ENCODE measurements around the gene AATF.

The AATF gene

DNA sequence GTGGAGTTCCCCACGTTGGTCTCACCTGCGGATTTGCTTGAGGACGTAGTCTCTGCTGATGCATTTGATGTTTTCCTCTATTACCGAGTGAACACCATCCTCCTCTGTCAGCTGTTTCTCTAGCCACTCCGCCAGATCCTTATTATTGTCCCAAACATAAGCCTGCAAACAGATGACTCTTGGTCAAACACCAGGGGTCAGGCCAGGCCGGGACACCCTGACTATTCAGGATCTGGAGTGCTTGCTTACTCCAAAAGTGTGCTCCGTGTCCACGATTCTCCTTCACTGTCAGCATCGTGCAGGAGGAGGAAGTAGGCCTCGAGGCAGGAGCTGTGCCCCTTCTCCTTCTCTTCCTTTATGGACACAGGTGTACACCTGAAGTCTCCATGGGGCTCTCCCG is 140.2 kb downstream of the AATF start:
- Histone ChIP-seq H3K36me3 (ENCODE audit: insufficient read depth, low read length) (peaks cover 24% of the 10 kb centered on the region), H3K9me3 (ENCODE audit: low read length) (no peaks in the 10 kb centered on the region), H3K4me3 (ENCODE audit: low read depth in 1 of 2, low read length in 2 of 2) (no peak overlapping the region), H3K4me1 (ENCODE audit: insufficient read depth, low read length) (peaks cover 25% of the 10 kb centered on the region), H3K27me3 (ENCODE audit: control insufficient read depth in 1 of 2, insufficient read depth in 2 of 2, low read length in 2 of 2) (no peaks in the 10 kb centered on the region), H3K9ac (ENCODE audit: low read length) (no peak overlapping the region), H3K27ac (ENCODE audit: low read depth, low read length) (no peak overlapping the region)

DNA sequence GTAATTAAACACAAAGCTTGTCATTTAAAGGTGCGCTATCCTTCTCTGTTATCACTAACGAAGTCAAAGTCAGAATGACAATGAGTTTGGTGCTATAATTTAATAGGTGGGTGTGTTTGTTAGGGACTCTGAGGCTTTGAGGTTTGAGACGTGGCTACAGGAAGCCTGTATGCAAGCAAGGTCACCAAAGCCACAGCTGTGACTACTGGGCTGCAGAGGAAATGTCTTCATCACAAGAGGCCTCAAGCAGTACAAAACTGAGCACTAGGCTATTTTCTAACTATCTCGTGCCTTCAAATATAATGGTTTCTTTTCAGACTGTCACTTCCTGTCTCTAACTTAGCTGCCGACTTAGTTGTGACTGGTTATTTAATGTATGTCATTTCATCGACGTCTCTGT is 141.2 kb downstream of the AATF start:
- H3K27me3 ChIP-seq (ENCODE audit: control insufficient read depth in 1 of 2, insufficient read depth in 2 of 2, low read length in 2 of 2): no peaks in the 10 kb centered on the region
- H3K9me3 ChIP-seq (ENCODE audit: low read length): no peaks in the 10 kb centered on the region
- peaks cover 21% of the 10 kb centered on the region for H3K36me3 ChIP-seq (ENCODE audit: insufficient read depth, low read length)
- H3K4me3 ChIP-seq (ENCODE audit: low read depth in 1 of 2, low read length in 2 of 2): no peak overlapping the region
- H3K9ac ChIP-seq (ENCODE audit: low read length): no peak overlapping the region
- no peak overlapping the region for H3K27ac ChIP-seq (ENCODE audit: low read depth, low read length)
- H3K4me1 ChIP-seq (ENCODE audit: insufficient read depth, low read length): peaks cover 31% of the 10 kb centered on the region

DNA sequence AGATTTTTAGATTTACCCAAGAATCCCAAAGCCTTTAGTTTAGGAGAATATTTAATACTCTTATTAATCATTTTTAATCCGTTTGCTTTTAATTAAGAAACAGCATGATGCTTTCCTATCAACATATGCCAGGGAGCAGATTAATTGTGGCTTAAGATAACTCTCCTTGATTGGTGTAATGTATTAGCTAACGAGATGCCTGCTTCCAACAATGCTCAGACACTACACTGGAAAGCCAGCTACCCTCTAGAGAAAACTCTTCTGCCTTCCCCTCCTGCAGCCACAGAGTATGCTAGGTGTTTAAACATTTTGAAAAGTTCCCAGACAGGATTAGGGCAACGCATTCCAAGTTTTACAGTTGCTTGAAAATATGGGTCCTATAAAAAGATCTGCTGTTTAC is 142.2 kb downstream of the AATF start:
- Histone ChIP-seq H3K36me3 (ENCODE audit: insufficient read depth, low read length) (peaks cover 21% of the 10 kb centered on the region), H3K4me1 (ENCODE audit: insufficient read depth, low read length) (peaks cover 31% of the 10 kb centered on the region), H3K4me3 (ENCODE audit: low read depth in 1 of 2, low read length in 2 of 2) (no peak overlapping the region), H3K27me3 (ENCODE audit: control insufficient read depth in 1 of 2, insufficient read depth in 2 of 2, low read length in 2 of 2) (no peaks in the 10 kb centered on the region), H3K27ac (ENCODE audit: low read depth, low read length) (no peak overlapping the region), H3K9ac (ENCODE audit: low read length) (no peak overlapping the region), H3K9me3 (ENCODE audit: low read length) (no peaks in the 10 kb centered on the region)

DNA sequence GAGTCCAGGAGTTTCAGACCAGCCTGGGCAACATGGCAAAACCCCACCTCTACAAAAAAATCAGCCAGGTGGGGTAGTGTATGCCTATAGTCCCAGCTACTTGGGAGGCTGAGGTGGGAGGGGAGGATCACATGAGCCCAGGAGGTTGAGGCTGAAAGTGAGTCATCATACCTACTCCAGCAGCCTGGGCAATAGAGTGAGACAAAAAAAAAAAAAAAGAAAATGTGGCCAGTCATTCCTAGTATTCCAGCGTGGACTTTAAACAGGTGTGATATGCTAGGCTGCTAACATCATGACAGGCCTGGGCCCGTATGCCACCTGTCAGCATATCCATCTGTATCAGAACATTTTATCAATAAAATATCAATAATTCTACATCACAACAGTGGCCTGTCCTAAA is 143.3 kb downstream of the AATF start:
- Histone ChIP-seq H3K27me3 (ENCODE audit: control insufficient read depth in 1 of 2, insufficient read depth in 2 of 2, low read length in 2 of 2) (no peaks in the 10 kb centered on the region), H3K27ac (ENCODE audit: low read depth, low read length) (no peak overlapping the region), H3K4me1 (ENCODE audit: insufficient read depth, low read length) (peaks cover 31% of the 10 kb centered on the region), H3K9me3 (ENCODE audit: low read length) (no peaks in the 10 kb centered on the region), H3K4me3 (ENCODE audit: low read depth in 1 of 2, low read length in 2 of 2) (no peak overlapping the region), H3K36me3 (ENCODE audit: insufficient read depth, low read length) (peaks cover 19% of the 10 kb centered on the region), H3K9ac (ENCODE audit: low read length) (no peak overlapping the region)

DNA sequence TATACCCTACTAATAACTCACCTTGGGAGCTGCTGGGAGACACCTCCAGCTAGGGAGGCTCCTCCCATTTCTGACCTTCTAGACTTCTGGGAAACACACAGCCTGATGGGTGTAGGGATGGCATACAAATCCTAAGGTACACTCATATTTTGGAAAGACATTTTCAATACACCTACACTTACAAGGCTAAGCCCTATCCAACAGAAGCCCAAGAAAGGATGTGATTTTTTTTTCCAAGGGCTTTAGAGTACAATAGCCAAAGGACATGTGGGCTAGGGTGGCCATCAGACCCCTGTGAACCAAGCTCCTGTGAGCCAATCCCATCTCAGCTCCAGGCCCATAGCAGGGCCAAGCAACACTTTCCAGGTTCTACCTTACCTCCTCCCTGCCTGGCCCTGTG is 143.9 kb downstream of the AATF start:
- Histone ChIP-seq H3K4me1 (ENCODE audit: insufficient read depth, low read length) (peaks cover 31% of the 10 kb centered on the region), H3K9ac (ENCODE audit: low read length) (no peak overlapping the region), H3K4me3 (ENCODE audit: low read depth in 1 of 2, low read length in 2 of 2) (no peak overlapping the region), H3K27me3 (ENCODE audit: control insufficient read depth in 1 of 2, insufficient read depth in 2 of 2, low read length in 2 of 2) (no peaks in the 10 kb centered on the region), H3K27ac (ENCODE audit: low read depth, low read length) (no peak overlapping the region), H3K9me3 (ENCODE audit: low read length) (no peaks in the 10 kb centered on the region), H3K36me3 (ENCODE audit: insufficient read depth, low read length) (peaks cover 21% of the 10 kb centered on the region)

DNA sequence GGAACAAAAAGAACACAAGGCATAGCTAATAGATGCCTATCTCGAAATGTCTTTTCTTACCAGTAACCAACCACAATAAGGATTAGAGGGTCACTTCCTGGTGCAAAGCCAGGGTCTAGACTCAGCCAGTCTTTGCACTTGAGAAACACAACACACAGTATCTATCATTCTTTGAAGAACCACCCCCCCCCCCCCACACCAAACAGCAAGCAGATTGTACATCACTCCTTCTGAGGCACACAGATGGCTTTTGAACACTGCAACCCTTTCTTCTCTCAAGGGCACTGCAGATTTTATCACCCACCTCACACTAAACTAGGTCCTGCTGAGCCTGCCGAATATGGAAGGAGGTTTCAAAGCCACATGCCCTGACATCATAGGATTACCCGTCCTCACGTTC is 145.6 kb downstream of the AATF start:
- no peak overlapping the region for H3K27ac ChIP-seq (ENCODE audit: low read depth, low read length)
- peaks cover 29% of the 10 kb centered on the region for H3K4me1 ChIP-seq (ENCODE audit: insufficient read depth, low read length)
- H3K27me3 ChIP-seq (ENCODE audit: control insufficient read depth in 1 of 2, insufficient read depth in 2 of 2, low read length in 2 of 2): no peaks in the 10 kb centered on the region
- no peak overlapping the region for H3K4me3 ChIP-seq (ENCODE audit: low read depth in 1 of 2, low read length in 2 of 2)
- peaks cover 20% of the 10 kb centered on the region for H3K36me3 ChIP-seq (ENCODE audit: insufficient read depth, low read length)
- H3K9me3 ChIP-seq (ENCODE audit: low read length): no peaks in the 10 kb centered on the region
- no peak overlapping the region for H3K9ac ChIP-seq (ENCODE audit: low read length)

DNA sequence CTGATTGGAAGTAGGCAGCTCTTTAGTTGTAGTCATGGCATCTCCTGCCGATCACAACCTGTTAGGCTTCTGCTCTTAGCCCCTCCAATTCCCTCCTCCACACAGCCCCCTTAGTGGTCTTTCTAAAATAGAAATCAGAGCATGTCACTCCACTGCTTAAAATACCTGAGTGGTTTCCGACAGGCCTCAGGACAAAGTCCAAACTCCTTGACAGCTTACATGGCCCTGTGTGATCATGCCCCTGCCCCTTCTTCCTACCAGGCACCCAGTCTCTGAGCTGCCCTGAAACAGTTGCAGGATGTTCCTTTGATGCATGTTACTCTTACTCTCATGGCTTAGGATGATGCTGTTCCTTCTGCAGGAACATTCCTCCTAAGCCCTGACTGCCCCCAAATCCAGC is 147.3 kb downstream of the AATF start:
- Histone ChIP-seq H3K9me3 (ENCODE audit: low read length) (no peaks in the 10 kb centered on the region), H3K27me3 (ENCODE audit: control insufficient read depth in 1 of 2, insufficient read depth in 2 of 2, low read length in 2 of 2) (no peaks in the 10 kb centered on the region), H3K27ac (ENCODE audit: low read depth, low read length) (no peak overlapping the region), H3K4me1 (ENCODE audit: insufficient read depth, low read length) (peaks cover 12% of the 10 kb centered on the region), H3K36me3 (ENCODE audit: insufficient read depth, low read length) (peaks cover 20% of the 10 kb centered on the region), H3K9ac (ENCODE audit: low read length) (no peak overlapping the region), H3K4me3 (ENCODE audit: low read depth in 1 of 2, low read length in 2 of 2) (no peak overlapping the region)

DNA sequence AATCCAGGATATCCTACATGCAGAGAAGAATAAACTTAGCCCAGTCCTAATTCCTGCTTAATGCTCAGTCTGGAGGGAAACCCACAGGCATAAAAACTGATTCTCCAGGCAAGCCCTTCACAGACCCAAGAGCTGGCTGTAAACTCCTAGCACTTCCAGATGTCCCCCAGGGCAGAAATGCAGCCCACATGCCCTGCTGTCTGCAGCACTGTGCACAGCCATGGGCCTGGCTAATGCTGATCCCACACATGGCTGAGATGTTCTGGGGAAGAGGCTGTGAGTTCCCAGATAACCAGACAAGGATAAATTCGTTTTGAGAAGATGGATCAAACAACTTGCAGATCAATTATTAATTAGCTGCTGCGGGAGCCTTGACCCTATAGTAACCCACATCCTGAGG is 148.4 kb downstream of the AATF start:
- Histone ChIP-seq H3K36me3 (ENCODE audit: insufficient read depth, low read length) (peaks cover 20% of the 10 kb centered on the region), H3K9ac (ENCODE audit: low read length) (no peak overlapping the region), H3K27ac (ENCODE audit: low read depth, low read length) (no peak overlapping the region), H3K27me3 (ENCODE audit: control insufficient read depth in 1 of 2, insufficient read depth in 2 of 2, low read length in 2 of 2) (no peaks in the 10 kb centered on the region), H3K9me3 (ENCODE audit: low read length) (no peaks in the 10 kb centered on the region), H3K4me1 (ENCODE audit: insufficient read depth, low read length) (peaks cover 9% of the 10 kb centered on the region), H3K4me3 (ENCODE audit: low read depth in 1 of 2, low read length in 2 of 2) (no peak overlapping the region)

DNA sequence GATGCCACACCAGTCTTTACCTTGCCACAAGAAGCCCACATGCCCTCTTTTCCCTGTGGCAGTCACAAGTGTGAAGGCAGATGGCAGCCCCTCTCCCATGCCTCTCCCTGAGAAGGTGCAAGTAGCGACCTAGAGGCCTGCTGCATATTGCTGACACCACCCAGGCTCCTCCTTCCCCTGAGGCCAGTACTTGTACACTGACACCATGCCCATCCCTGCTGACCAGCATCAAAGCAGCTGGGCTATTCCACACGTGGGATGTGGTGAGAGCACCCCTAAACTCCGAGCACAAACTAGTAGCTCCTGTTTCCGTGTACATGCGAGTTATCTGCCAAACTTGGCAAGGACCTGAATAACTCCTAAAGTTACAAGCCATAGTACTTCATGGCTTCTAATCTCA is 149.4 kb downstream of the AATF start:
- Histone ChIP-seq H3K27ac (ENCODE audit: low read depth, low read length) (no peak overlapping the region), H3K4me1 (ENCODE audit: insufficient read depth, low read length) (peaks cover 9% of the 10 kb centered on the region), H3K36me3 (ENCODE audit: insufficient read depth, low read length) (peaks cover 20% of the 10 kb centered on the region), H3K27me3 (ENCODE audit: control insufficient read depth in 1 of 2, insufficient read depth in 2 of 2, low read length in 2 of 2) (no peaks in the 10 kb centered on the region), H3K4me3 (ENCODE audit: low read depth in 1 of 2, low read length in 2 of 2) (no peak overlapping the region), H3K9ac (ENCODE audit: low read length) (no peak overlapping the region), H3K9me3 (ENCODE audit: low read length) (no peaks in the 10 kb centered on the region)

DNA sequence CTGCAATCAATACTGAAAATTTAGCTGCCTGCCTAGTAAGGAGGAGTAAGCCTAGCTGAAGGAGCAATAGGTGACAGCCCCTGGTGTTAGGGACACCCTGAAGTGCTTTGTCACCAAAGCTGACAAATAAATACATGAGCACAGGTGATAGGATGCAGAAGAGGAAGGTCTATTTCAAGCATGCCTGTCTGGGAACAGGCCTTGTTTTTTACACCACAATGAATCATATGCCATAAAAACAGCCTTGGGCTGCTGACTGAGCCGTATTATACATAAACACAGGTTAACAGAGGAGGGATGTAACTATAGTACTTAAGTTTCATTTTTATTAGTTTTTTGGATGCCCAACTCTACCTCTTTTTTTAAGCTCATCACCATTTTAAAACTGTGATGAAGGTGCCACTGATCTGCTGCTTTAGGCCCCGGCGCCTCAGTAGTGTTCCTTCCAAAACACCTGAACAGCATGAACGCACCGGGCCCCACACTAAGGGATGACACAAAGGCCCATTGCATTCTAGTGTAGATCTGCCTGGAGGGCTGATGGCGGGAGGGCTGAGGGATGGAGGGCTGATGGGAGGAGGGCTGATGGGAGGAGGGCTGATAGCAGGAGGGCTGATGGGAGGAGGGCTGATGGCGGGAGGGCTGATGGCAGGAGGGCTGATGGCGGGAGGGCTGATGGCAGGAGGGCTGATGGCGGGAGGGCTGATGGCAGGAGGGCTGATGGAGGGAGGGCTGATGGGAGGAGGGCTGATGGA is 150.3 kb downstream of the AATF start:
- no peak overlapping the region for H3K9ac ChIP-seq (ENCODE audit: low read length)
- H3K27me3 ChIP-seq (ENCODE audit: control insufficient read depth in 1 of 2, insufficient read depth in 2 of 2, low read length in 2 of 2): no peaks in the 10 kb centered on the region
- no peak overlapping the region for H3K4me3 ChIP-seq (ENCODE audit: low read depth in 1 of 2, low read length in 2 of 2)
- no peak overlapping the region for H3K27ac ChIP-seq (ENCODE audit: low read depth, low read length)
- H3K36me3 ChIP-seq (ENCODE audit: insufficient read depth, low read length): peaks cover 20% of the 10 kb centered on the region
- peaks cover 5% of the 10 kb centered on the region for H3K4me1 ChIP-seq (ENCODE audit: insufficient read depth, low read length)
- no peaks in the 10 kb centered on the region for H3K9me3 ChIP-seq (ENCODE audit: low read length)

DNA sequence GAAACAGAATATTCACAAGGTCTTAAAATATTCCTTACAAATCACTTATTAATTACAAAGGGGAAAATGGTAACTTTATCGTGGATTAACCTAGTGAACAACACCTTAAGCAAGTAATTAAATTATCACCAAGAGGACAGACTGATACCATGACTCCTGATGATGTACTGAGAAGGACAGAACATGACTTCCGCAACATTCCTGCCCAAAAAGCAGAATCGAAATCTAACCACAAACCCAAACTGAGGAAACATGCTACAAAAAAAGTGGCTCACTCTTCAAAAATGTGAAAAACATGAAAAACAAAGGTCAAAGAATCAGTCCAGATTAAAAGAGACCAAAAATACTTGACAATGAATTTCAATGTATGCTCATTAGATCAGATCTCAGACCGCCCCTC is 151.5 kb downstream of the AATF start:
- Histone ChIP-seq H3K27me3 (ENCODE audit: control insufficient read depth in 1 of 2, insufficient read depth in 2 of 2, low read length in 2 of 2) (no peaks in the 10 kb centered on the region), H3K4me1 (ENCODE audit: insufficient read depth, low read length) (no peaks in the 10 kb centered on the region), H3K36me3 (ENCODE audit: insufficient read depth, low read length) (peaks cover 20% of the 10 kb centered on the region), H3K4me3 (ENCODE audit: low read depth in 1 of 2, low read length in 2 of 2) (no peak overlapping the region), H3K9me3 (ENCODE audit: low read length) (no peaks in the 10 kb centered on the region), H3K9ac (ENCODE audit: low read length) (no peak overlapping the region), H3K27ac (ENCODE audit: low read depth, low read length) (no peak overlapping the region)

DNA sequence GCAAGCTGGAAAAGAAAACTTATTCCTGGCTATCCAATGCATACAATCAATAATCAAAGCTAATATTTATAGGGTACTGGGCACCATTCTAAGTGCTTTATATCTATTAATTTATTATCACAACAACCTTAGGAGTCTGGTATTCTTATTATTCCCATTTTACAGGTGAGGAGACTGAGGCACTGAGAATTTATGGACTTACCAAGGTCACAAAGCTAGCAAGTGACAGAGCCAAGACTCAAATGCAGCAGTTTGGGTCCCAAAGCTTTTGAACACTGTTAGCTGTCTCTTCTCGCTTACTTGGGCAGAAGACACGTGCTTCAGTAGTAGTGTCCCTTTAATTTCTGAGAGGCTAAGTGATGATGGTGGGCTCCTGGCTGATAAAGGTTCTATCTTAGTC is 152.6 kb downstream of the AATF start:
- H3K27ac ChIP-seq (ENCODE audit: low read depth, low read length): no peak overlapping the region
- H3K27me3 ChIP-seq (ENCODE audit: control insufficient read depth in 1 of 2, insufficient read depth in 2 of 2, low read length in 2 of 2): no peaks in the 10 kb centered on the region
- H3K4me3 ChIP-seq (ENCODE audit: low read depth in 1 of 2, low read length in 2 of 2): no peak overlapping the region
- no peaks in the 10 kb centered on the region for H3K9me3 ChIP-seq (ENCODE audit: low read length)
- H3K9ac ChIP-seq (ENCODE audit: low read length): no peak overlapping the region
- H3K4me1 ChIP-seq (ENCODE audit: insufficient read depth, low read length): no peaks in the 10 kb centered on the region
- H3K36me3 ChIP-seq (ENCODE audit: insufficient read depth, low read length): peaks cover 15% of the 10 kb centered on the region

Measured in muscle layer of colon (tissue), 2 donors.